DMS79 (cell line): ENCODE results near the gene GON4L.
"Not testable (repeated sequence)": the region's sequence is repeated elsewhere in the genome, so short reads cannot be mapped to it uniquely, and the experiment has no call there.

Experiments
- DNase-seq: peaks from one replicate; lab custom pipeline; 2025; lab: John Stamatoyannopoulos, UW

Gene GON4L

GRCh38 chr1:155871390-155871789 lies 14.4 kb upstream of the GON4L start:
- DNase-seq: peak; percentile 81

GRCh38 chr1:155867766-155868165 lies 10.8 kb upstream of the GON4L start:
- DNase-seq: no peak

GRCh38 chr1:155864393-155864792 lies 7.4 kb upstream of the GON4L start:
- no peak for DNase-seq

- peak; percentile 88 for DNase-seq
Observed at GRCh38 chr1:155861896-155862295, 4.9 kb upstream of the GON4L start.

GRCh38 chr1:155860970-155861510 lies 4.0 kb upstream of the GON4L start:
- DNase-seq: no peak

- DNase-seq: peak; percentile 76
Observed at GRCh38 chr1:155859881-155860871, 3.2 kb upstream of the GON4L start.

- peak; percentile 95 for DNase-seq
Observed at GRCh38 chr1:155859234-155859829, 2.3 kb upstream of the GON4L start, which contains the start of gene SYT11. Gene SYT11, plus strand, starts transcription at chr1:155859567. Its CDS starts 195 bp downstream, at chr1:155859762.

GRCh38 chr1:155858800-155859233 lies 1.8 kb upstream of the GON4L start:
- DNase-seq: no peak

- DNase-seq: no peak
Observed at GRCh38 chr1:155856257-155856974, 598 bp downstream of the GON4L start.

- DNase-seq: no peak
Observed at GRCh38 chr1:155850345-155850744, 6.7 kb downstream of the GON4L start.

- no peak for DNase-seq
Observed at GRCh38 chr1:155847823-155848529, 9.0 kb downstream of the GON4L start.

- no peak for DNase-seq
Observed at GRCh38 chr1:155844860-155845421, 12.1 kb downstream of the GON4L start.

GRCh38 chr1:155840386-155840785 lies 16.6 kb downstream of the GON4L start:
- DNase-seq: no peak

- DNase-seq: no peak
Observed at GRCh38 chr1:155835548-155835947, 21.5 kb downstream of the GON4L start.

- DNase-seq: not testable (repeated sequence)
Observed at GRCh38 chr1:155834927-155835399, 22.1 kb downstream of the GON4L start.

GRCh38 chr1:155834296-155834926 lies 22.6 kb downstream of the GON4L start:
- no peak for DNase-seq

- no peak for DNase-seq
Observed at GRCh38 chr1:155833665-155834295, 23.2 kb downstream of the GON4L start.

- DNase-seq: no peak
Observed at GRCh38 chr1:155831279-155831976, 25.6 kb downstream of the GON4L start.

GRCh38 chr1:155827450-155827849 lies 29.6 kb downstream of the GON4L start:
- DNase-seq: no peak
